ENCODE measurements around the gene WNT7B. TPM values are rescaled to one million over a fixed set of nuclear protein-coding genes. Genes with fewer than 3 reads are reported as not detected.
A peak's percentile ranks its signal among the peaks of the same experiment; 100 is the strongest.

The WNT7B gene
- polyA plus RNA-seq, 1 of the 3 experiments (the other 2 are of a cell fraction), result 0.13 TPM

DNA sequence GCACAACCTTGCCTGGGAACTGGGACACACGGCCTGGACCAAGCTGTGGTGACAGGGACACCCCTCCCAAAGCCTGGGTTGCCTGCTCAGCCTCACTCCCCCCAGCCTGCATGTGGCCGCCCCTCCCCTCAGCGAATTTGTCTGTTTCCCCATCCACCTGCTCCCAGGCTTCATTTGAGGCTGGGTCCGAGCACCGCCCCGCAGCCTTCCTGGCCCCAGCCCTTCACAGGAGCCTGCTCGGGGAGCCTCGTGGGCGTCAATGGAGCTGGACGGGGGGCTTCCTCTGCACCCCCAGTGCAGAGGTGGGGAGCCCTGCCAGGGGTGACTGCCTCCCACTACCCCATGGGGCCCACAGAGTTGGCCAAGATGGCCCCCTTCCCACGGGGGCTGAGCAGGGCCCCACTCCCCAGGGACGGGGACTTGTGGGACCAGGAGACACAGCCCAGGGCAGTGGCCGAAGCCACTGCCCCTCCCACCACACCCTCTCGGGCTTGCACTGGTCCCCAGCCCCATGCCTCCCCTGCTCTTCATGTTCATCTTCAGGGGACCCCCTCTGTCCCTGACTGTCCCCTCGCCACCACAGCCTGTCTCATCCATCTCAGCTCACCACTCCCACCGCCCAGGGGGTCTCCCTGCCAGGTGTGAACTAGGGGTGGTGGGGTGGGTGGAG, 91.7 kb downstream of the WNT7B start:
- Histone ChIP-seq H2AFZ (ENCODE audit: low read depth) (no peak overlapping the region), H3K4me2 (no peak overlapping the region), H4K20me1 (ENCODE audit: insufficient read depth) (no peaks in the 10 kb centered on the region), H3F3A (replicated peaks; ENCODE audit: insufficient read depth) (no peaks in the 10 kb centered on the region), H3K9ac (no peak overlapping the region), H3K27me3 (ENCODE audit: insufficient read depth) (no peaks in the 10 kb centered on the region), H3K79me2 (ENCODE audit: insufficient read depth) (no peaks in the 10 kb centered on the region), H3K9me2 (no peaks in the 10 kb centered on the region), H3K36me3 (replicated peaks in 1 of 2; ENCODE audit: control insufficient read depth in 1 of 2, insufficient read depth in 2 of 2, low read length in 1 of 2) (no peaks in the 10 kb centered on the region), H3K4me1 (ENCODE audit: control insufficient read depth in 1 of 2, insufficient read depth in 2 of 2, low read depth in 1 of 2, low read length in 1 of 2) (peaks cover 0 to 24% of the 10 kb centered on the region in 2 experiments; a peak in 1 of 4 replicates), H3K27ac (ENCODE audit: low read depth in 2 of 2, low read length in 1 of 2) (no peak overlapping the region), H3K9me3 (no peaks in the 10 kb centered on the region), H3K4me3 (ENCODE audit: low read depth in 2 of 2, low read length in 1 of 2) (no peak overlapping the region)
- ChIA-PET POLR2A (no interaction called here), CTCF (no interaction called here)
- TF ChIP-seq, protein P1, sequence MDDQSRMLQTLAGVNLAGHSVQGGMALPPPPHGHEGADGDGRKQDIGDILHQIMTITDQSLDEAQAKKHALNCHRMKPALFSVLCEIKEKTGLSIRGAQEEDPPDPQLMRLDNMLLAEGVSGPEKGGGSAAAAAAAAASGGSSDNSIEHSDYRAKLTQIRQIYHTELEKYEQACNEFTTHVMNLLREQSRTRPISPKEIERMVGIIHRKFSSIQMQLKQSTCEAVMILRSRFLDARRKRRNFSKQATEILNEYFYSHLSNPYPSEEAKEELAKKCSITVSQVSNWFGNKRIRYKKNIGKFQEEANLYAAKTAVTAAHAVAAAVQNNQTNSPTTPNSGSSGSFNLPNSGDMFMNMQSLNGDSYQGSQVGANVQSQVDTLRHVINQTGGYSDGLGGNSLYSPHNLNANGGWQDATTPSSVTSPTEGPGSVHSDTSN (IDR thresholded peaks at IDR 0.05), result no peak
- TF ChIP-seq, protein P2, sequence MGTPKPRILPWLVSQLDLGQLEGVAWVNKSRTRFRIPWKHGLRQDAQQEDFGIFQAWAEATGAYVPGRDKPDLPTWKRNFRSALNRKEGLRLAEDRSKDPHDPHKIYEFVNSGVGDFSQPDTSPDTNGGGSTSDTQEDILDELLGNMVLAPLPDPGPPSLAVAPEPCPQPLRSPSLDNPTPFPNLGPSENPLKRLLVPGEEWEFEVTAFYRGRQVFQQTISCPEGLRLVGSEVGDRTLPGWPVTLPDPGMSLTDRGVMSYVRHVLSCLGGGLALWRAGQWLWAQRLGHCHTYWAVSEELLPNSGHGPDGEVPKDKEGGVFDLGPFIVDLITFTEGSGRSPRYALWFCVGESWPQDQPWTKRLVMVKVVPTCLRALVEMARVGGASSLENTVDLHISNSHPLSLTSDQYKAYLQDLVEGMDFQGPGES (IDR thresholded peaks at IDR 0.05; ENCODE audit: low read depth, low read length), result no peak
- TF ChIP-seq ELF1 (IDR thresholded peaks at IDR 0.05) (no peak), GABPA (IDR thresholded peaks at IDR 0.05; ENCODE audit: low read depth) (no peak), TAF1 (IDR thresholded peaks at IDR 0.05; ENCODE audit: borderline replicate concordance, low read depth, low read length) (no peak), FOXJ3 (CRISPR knock-in tag; IDR thresholded peaks at IDR 0.05) (no peak), EZH2phosphoT487 (IDR thresholded peaks at IDR 0.05; ENCODE audit: borderline replicate concordance, low read depth) (no peak), RCOR1 (IDR thresholded peaks at IDR 0.05; ENCODE audit: low read length) (no peak), YY1 (IDR thresholded peaks at IDR 0.05; ENCODE audit: low read depth) (no peak), EP300 (IDR thresholded peaks at IDR 0.05; ENCODE audit: borderline replicate concordance in 1 of 2, low read depth in 1 of 2, low read length in 1 of 2) (no peak)
- DNase-seq, result no peak
- WGBS (ENCODE audit: low lambda C conversion rate), result 77% methylated on average over 9 of the region's 16 CpGs

DNA sequence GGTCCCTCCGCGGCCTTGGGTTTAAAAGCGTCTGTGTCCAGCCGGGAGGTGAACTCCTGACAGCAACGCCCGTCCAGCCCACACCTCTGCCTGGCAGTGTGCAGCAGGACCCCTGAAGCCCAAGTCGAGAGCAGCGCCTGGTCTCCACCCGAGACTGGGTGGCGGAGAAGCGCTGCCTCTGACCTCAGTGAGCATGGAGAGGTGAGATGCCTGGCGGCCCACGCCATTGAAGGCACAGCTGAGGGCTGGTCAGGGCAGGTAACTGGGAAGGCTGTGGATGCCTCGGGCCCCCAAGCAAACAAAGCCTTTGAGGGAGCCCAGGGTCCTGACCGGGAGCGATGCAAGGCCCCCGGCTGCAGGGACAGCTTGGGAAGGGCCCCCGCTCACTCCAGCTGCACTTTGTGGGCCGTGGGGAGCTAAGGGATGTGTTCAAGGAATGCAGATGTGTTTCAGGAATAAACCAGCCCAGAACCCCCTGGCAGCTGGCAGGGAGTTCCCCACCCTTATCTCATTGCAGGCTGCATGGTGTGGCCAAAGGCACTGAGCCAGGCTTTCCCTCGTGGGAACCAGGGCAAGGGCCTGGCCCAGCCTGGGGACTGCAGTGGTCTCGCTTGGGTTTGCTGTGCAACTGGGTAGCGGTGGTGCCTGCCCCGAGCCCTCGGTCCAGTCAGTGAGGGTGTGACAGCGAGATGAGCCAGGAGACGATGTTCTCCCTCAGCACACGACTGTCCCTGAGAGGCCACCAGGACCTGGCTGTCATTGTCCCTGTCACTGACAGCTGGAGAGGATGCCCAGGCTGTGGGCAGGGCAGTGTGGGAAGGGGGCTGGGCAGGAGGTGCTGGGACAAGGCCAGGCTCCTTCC, 92.5 kb downstream of the WNT7B start:
- TF ChIP-seq MXI1 (IDR thresholded peaks at IDR 0.05; ENCODE audit: low read depth, low read length) (peak; percentile 64; the same call in 1 of the 2 replicates), GABPA (IDR thresholded peaks at IDR 0.05; ENCODE audit: low read depth) (no peak), EZH2phosphoT487 (IDR thresholded peaks at IDR 0.05; ENCODE audit: borderline replicate concordance, low read depth) (no peak), GATA2 (CRISPR knock-in tag; IDR thresholded peaks at IDR 0.05) (peak; percentile 32; the same call in 1 of the 2 replicates)
- Histone ChIP-seq H3K27ac (ENCODE audit: low read depth in 2 of 2, low read length in 1 of 2) (no peak overlapping the region), H3F3A (replicated peaks; ENCODE audit: insufficient read depth) (no peaks in the 10 kb centered on the region), H2AFZ (ENCODE audit: low read depth) (no peak overlapping the region), H3K9me2 (no peaks in the 10 kb centered on the region), H3K9me3 (no peaks in the 10 kb centered on the region), H3K79me2 (ENCODE audit: insufficient read depth) (no peaks in the 10 kb centered on the region), H4K20me1 (ENCODE audit: insufficient read depth) (no peaks in the 10 kb centered on the region), H3K9ac (no peak overlapping the region), H3K4me1 (ENCODE audit: control insufficient read depth in 1 of 2, insufficient read depth in 2 of 2, low read depth in 1 of 2, low read length in 1 of 2) (peaks cover 0 to 24% of the 10 kb centered on the region in 2 experiments; a peak in 1 of 4 replicates), H3K36me3 (replicated peaks in 1 of 2; ENCODE audit: control insufficient read depth in 1 of 2, insufficient read depth in 2 of 2, low read length in 1 of 2) (no peaks in the 10 kb centered on the region), H3K4me3 (ENCODE audit: low read depth in 2 of 2, low read length in 1 of 2) (no peak overlapping the region), H3K4me2 (no peak overlapping the region), H3K27me3 (ENCODE audit: insufficient read depth) (no peaks in the 10 kb centered on the region)
- 79% methylated on average over 15 of the region's 27 CpGs for WGBS (ENCODE audit: low lambda C conversion rate)
- POLR2A ChIA-PET, result no interaction called here
- peak; percentile 72 for DNase-seq
- CTCF ChIA-PET, result no interaction called here
